GM23338 (cell line): Measurements from ENCODE around the gene NCKAP1.

Experiments
- CREB1 ChIP-seq: fragments of 250-450 bp; sonication (Bioruptor Pico); IDR thresholded peaks from 2 replicates; pipeline ENCODE4 v1.5.0; 2020; ENCODE audit warnings: low read depth, mild to moderate bottlenecking, moderate library complexity
- CTCF ChIP-seq, 2 experiments: fragments of 200-600 bp in 1 of 2; sonication (generic) in 1 of 2; conservative IDR thresholded peaks; 2 replicates each; pipeline versions ENCODE4 v1.5.1 to v1.6.1; 2016 to 2017; ENCODE audit warnings: antibody characterized with exemption in 2 of 2, low read depth in 2 of 2, mild to moderate bottlenecking in 2 of 2, moderate library complexity in 1 of 2
- EZH2 ChIP-seq: fragments of 200-600 bp; sonication (generic); IDR thresholded peaks from one replicate; pipeline ENCODE4 v1.8.0; 2017; ENCODE audit warnings: antibody characterized with exemption, mild to moderate bottlenecking, low read depth; ENCODE audit not compliant: unreplicated experiment
- EZH2phosphoT487 ChIP-seq: fragments of 200-600 bp; sonication (generic); IDR thresholded peaks from one replicate; pipeline ENCODE4 v1.8.1; 2018; ENCODE audit warnings: antibody characterized with exemption; ENCODE audit not compliant: unreplicated experiment
- JUNB ChIP-seq: IDR thresholded peaks from one replicate; pipeline ENCODE4 v1.6.1; 2016; ENCODE audit warnings: antibody characterized with exemption; ENCODE audit not compliant: unreplicated experiment
- NANOG ChIP-seq: IDR thresholded peaks from 2 replicates; pipeline ENCODE4 v1.6.1; 2016; ENCODE audit warnings: antibody characterized with exemption, borderline replicate concordance
- POLR2AphosphoS5 ChIP-seq: IDR thresholded peaks from 2 replicates; pipeline ENCODE4 v1.6.1; 2016; ENCODE audit warnings: antibody characterized with exemption, low read depth
- STAT1 ChIP-seq: IDR thresholded peaks from one replicate; pipeline ENCODE4 v1.6.1; 2016; ENCODE audit warnings: antibody characterized with exemption; ENCODE audit not compliant: unreplicated experiment
- ZNF114 ChIP-seq: fragments of 250-450 bp; sonication (Bioruptor Pico); IDR thresholded peaks from 2 replicates; pipeline ENCODE4 v1.5.0; 2020; ENCODE audit warnings: mild to moderate bottlenecking, moderate library complexity
- TF ChIP-seq, protein P1 (sequence below): IDR thresholded peaks from one replicate; pipeline ENCODE4 v1.6.1; 2018; ENCODE audit warnings: antibody characterized with exemption; ENCODE audit not compliant: unreplicated experiment
- TF ChIP-seq, protein P2 (sequence below): IDR thresholded peaks from 2 replicates; pipeline ENCODE4 v1.6.1; 2016; ENCODE audit warnings: antibody characterized with exemption
- TF ChIP-seq, protein P3 (sequence below): fragments of 250-450 bp; sonication (Bioruptor Pico); IDR thresholded peaks from 2 replicates; pipeline ENCODE4 v1.5.0; 2020; ENCODE audit warnings: mild to moderate bottlenecking, moderate library complexity

DNA sequence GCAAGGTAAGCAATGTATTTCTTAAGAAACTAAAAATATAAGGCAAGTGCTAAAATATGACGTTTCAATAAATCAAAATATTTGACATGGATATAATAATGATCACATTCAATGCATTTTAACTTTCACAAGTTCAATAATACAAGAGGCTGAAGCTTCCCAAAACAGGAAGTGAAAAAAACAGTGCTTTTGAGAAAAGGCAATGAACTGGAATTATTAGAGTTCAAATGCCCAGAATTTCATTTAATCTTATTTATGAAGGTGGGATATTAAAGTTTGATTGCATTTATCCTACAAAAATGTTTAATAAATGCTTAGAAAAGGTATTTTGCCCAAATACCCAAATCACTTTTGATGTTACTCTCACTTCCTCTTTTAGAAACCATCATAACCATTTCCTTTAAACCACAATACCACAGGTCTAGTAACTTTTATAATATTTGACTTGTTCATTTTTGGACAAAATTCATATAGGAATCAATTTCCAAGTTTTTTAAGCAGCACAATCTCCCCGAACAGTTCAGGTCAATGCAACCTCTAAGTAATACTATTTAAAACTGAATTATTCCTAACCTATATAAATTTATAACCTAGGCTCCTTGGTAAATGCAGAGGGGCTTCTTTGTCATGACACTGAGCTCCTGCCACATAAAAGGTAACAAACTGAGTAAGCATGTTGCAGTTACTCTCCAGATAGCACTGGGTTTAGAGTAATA lies 2.1 kb downstream of the NCKAP1 start:
- TF ChIP-seq EZH2 (no peak), CTCF (conservative IDR thresholded peaks at IDR 0.05; ENCODE audit: low read depth in 2 of 2) (no peak), EZH2phosphoT487 (no peak), CREB1 (CRISPR knock-in tag) (no peak), POLR2AphosphoS5 (no peak), JUNB (no peak), ZNF114 (CRISPR knock-in tag) (no peak), STAT1 (no peak), NANOG (no peak)
- TF ChIP-seq, protein P1, sequence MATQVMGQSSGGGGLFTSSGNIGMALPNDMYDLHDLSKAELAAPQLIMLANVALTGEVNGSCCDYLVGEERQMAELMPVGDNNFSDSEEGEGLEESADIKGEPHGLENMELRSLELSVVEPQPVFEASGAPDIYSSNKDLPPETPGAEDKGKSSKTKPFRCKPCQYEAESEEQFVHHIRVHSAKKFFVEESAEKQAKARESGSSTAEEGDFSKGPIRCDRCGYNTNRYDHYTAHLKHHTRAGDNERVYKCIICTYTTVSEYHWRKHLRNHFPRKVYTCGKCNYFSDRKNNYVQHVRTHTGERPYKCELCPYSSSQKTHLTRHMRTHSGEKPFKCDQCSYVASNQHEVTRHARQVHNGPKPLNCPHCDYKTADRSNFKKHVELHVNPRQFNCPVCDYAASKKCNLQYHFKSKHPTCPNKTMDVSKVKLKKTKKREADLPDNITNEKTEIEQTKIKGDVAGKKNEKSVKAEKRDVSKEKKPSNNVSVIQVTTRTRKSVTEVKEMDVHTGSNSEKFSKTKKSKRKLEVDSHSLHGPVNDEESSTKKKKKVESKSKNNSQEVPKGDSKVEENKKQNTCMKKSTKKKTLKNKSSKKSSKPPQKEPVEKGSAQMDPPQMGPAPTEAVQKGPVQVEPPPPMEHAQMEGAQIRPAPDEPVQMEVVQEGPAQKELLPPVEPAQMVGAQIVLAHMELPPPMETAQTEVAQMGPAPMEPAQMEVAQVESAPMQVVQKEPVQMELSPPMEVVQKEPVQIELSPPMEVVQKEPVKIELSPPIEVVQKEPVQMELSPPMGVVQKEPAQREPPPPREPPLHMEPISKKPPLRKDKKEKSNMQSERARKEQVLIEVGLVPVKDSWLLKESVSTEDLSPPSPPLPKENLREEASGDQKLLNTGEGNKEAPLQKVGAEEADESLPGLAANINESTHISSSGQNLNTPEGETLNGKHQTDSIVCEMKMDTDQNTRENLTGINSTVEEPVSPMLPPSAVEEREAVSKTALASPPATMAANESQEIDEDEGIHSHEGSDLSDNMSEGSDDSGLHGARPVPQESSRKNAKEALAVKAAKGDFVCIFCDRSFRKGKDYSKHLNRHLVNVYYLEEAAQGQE, result no peak
- TF ChIP-seq, protein P2, sequence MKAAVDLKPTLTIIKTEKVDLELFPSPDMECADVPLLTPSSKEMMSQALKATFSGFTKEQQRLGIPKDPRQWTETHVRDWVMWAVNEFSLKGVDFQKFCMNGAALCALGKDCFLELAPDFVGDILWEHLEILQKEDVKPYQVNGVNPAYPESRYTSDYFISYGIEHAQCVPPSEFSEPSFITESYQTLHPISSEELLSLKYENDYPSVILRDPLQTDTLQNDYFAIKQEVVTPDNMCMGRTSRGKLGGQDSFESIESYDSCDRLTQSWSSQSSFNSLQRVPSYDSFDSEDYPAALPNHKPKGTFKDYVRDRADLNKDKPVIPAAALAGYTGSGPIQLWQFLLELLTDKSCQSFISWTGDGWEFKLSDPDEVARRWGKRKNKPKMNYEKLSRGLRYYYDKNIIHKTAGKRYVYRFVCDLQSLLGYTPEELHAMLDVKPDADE, result no peak
- TF ChIP-seq, protein P3, sequence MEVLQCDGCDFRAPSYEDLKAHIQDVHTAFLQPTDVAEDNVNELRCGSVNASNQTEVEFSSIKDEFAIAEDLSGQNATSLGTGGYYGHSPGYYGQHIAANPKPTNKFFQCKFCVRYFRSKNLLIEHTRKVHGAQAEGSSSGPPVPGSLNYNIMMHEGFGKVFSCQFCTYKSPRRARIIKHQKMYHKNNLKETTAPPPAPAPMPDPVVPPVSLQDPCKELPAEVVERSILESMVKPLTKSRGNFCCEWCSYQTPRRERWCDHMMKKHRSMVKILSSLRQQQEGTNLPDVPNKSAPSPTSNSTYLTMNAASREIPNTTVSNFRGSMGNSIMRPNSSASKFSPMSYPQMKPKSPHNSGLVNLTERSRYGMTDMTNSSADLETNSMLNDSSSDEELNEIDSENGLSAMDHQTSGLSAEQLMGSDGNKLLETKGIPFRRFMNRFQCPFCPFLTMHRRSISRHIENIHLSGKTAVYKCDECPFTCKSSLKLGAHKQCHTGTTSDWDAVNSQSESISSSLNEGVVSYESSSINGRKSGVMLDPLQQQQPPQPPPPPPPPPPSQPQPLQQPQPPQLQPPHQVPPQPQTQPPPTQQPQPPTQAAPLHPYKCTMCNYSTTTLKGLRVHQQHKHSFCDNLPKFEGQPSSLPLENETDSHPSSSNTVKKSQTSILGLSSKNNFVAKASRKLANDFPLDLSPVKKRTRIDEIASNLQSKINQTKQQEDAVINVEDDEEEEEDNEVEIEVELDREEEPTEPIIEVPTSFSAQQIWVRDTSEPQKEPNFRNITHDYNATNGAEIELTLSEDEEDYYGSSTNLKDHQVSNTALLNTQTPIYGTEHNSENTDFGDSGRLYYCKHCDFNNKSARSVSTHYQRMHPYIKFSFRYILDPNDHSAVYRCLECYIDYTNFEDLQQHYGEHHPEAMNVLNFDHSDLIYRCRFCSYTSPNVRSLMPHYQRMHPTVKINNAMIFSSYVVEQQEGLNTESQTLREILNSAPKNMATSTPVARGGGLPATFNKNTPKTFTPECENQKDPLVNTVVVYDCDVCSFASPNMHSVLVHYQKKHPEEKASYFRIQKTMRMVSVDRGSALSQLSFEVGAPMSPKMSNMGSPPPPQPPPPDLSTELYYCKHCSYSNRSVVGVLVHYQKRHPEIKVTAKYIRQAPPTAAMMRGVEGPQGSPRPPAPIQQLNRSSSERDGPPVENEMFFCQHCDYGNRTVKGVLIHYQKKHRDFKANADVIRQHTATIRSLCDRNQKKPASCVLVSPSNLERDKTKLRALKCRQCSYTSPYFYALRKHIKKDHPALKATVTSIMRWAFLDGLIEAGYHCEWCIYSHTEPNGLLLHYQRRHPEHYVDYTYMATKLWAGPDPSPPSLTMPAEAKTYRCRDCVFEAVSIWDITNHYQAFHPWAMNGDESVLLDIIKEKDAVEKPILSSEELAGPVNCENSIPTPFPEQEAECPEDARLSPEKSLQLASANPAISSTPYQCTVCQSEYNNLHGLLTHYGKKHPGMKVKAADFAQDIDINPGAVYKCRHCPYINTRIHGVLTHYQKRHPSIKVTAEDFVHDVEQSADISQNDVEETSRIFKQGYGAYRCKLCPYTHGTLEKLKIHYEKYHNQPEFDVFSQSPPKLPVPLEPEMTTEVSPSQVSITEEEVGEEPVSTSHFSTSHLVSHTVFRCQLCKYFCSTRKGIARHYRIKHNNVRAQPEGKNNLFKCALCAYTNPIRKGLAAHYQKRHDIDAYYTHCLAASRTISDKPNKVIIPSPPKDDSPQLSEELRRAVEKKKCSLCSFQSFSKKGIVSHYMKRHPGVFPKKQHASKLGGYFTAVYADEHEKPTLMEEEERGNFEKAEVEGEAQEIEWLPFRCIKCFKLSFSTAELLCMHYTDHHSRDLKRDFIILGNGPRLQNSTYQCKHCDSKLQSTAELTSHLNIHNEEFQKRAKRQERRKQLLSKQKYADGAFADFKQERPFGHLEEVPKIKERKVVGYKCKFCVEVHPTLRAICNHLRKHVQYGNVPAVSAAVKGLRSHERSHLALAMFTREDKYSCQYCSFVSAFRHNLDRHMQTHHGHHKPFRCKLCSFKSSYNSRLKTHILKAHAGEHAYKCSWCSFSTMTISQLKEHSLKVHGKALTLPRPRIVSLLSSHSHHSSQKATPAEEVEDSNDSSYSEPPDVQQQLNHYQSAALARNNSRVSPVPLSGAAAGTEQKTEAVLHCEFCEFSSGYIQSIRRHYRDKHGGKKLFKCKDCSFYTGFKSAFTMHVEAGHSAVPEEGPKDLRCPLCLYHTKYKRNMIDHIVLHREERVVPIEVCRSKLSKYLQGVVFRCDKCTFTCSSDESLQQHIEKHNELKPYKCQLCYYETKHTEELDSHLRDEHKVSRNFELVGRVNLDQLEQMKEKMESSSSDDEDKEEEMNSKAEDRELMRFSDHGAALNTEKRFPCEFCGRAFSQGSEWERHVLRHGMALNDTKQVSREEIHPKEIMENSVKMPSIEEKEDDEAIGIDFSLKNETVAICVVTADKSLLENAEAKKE (CRISPR knock-in tag), result no peak
